Measurements from ENCODE around the gene GADD45G. TPM values are rescaled to one million over a fixed set of nuclear protein-coding genes. Genes with fewer than 3 reads are reported as not detected.

GADD45G gene
- total and polyA plus RNA-seq, 4 donors = 5.5 to 106 (median 43.3) TPM

GRCh38 chr9:89593727-89594427, 10.9 kb upstream of the GADD45G start:
- H3K9me3 ChIP-seq (ENCODE audit: control insufficient read depth in 4 of 4, low read length in 3 of 4) = no peaks in the 10 kb centered on the region
- H3K27me3 ChIP-seq (ENCODE audit: control insufficient read depth in 4 of 4, insufficient read depth in 4 of 4, low read length in 3 of 4) = no peaks in the 10 kb centered on the region
- no peaks in the 10 kb centered on the region for H3K36me3 ChIP-seq (ENCODE audit: control insufficient read depth in 4 of 4, insufficient read depth in 3 of 4, low read depth in 1 of 4, low read length in 3 of 4)
- peaks cover 0 to 3% (median 2%) of the 10 kb centered on the region in 4 donors for H3K4me1 ChIP-seq (ENCODE audit: control insufficient read depth in 4 of 4, insufficient read depth in 4 of 4, low read length in 3 of 4)
- 35% methylated on average over 14 of the region's 14 CpGs for WGBS
- H3K4me3 ChIP-seq (ENCODE audit: low read depth in 1 of 3, low read length in 3 of 3) = no peak overlapping the region
- peak; percentile 62 to 83 for TF ChIP-seq RAD21 (IDR thresholded peaks at IDR 0.05)
- peak in 1 of 2 donors; percentile 9 for TF ChIP-seq HNF4A (conservative IDR thresholded peaks at IDR 0.05)
- TF ChIP-seq JUND (IDR thresholded peaks at IDR 0.05) = no peak
- peak; percentile 63 for TF ChIP-seq CTCF (IDR thresholded peaks at IDR 0.05; ENCODE audit: low read depth, low read length, missing input control)
- H3K27ac ChIP-seq (ENCODE audit: low read depth in 1 of 2, low read length in 2 of 2) = no peak overlapping the region
- peak; percentile 64 for DNase-seq (ENCODE audit: low spot score)
- no peak overlapping the region for H3K9ac ChIP-seq (ENCODE audit: low read depth in 1 of 2, low read length in 2 of 2)

GRCh38 chr9:89594811-89595550, 9.8 kb upstream of the GADD45G start:
- Histone ChIP-seq H3K4me3 (ENCODE audit: low read depth in 1 of 3, low read length in 3 of 3) (no peak overlapping the region), H3K9ac (ENCODE audit: low read depth in 1 of 2, low read length in 2 of 2) (no peak overlapping the region), H3K27me3 (ENCODE audit: control insufficient read depth in 4 of 4, insufficient read depth in 4 of 4, low read length in 3 of 4) (no peaks in the 10 kb centered on the region), H3K36me3 (ENCODE audit: control insufficient read depth in 4 of 4, insufficient read depth in 3 of 4, low read depth in 1 of 4, low read length in 3 of 4) (no peaks in the 10 kb centered on the region), H3K4me1 (ENCODE audit: control insufficient read depth in 4 of 4, insufficient read depth in 4 of 4, low read length in 3 of 4) (peaks cover 0 to 6% (median 3%) of the 10 kb centered on the region in 4 donors), H3K27ac (ENCODE audit: low read depth in 1 of 2, low read length in 2 of 2) (no peak overlapping the region), H3K9me3 (ENCODE audit: control insufficient read depth in 4 of 4, low read length in 3 of 4) (no peaks in the 10 kb centered on the region)
- 94% methylated on average over 8 of the region's 8 CpGs for WGBS
- DNase-seq (ENCODE audit: low spot score) = no peak
- no peak for TF ChIP-seq GABPA (IDR thresholded peaks at IDR 0.05 in 1 of 2, conservative IDR thresholded peaks at IDR 0.05 in 1 of 2)
- TF ChIP-seq YY1 (IDR thresholded peaks at IDR 0.05) = no peak
- TF ChIP-seq CTCF (IDR thresholded peaks at IDR 0.05; ENCODE audit: low read depth, low read length, missing input control) = no peak

- no peak for TF ChIP-seq ZBTB33 (IDR thresholded peaks at IDR 0.05)
- peak; percentile 46 for TF ChIP-seq HNF4G (IDR thresholded peaks at IDR 0.05)
- peak in 1 of 2 donors; percentile 46 for TF ChIP-seq RXRA (IDR thresholded peaks at IDR 0.05)
- peak; percentile 60 to 80 for TF ChIP-seq HNF4A (conservative IDR thresholded peaks at IDR 0.05)
- peak; percentile 40 for TF ChIP-seq SP1 (IDR thresholded peaks at IDR 0.05)
- Histone ChIP-seq H3K9ac (ENCODE audit: low read depth in 1 of 2, low read length in 2 of 2) (no peak overlapping the region), H3K27me3 (ENCODE audit: control insufficient read depth in 4 of 4, insufficient read depth in 4 of 4, low read length in 3 of 4) (no peaks in the 10 kb centered on the region), H3K27ac (ENCODE audit: low read depth in 1 of 2, low read length in 2 of 2) (no peak overlapping the region), H3K36me3 (ENCODE audit: control insufficient read depth in 4 of 4, insufficient read depth in 3 of 4, low read depth in 1 of 4, low read length in 3 of 4) (no peaks in the 10 kb centered on the region), H3K4me3 (ENCODE audit: low read depth in 1 of 3, low read length in 3 of 3) (no peak overlapping the region), H3K4me1 (ENCODE audit: control insufficient read depth in 4 of 4, insufficient read depth in 4 of 4, low read length in 3 of 4) (peaks cover 0 to 6% (median 3%) of the 10 kb centered on the region in 4 donors), H3K9me3 (ENCODE audit: control insufficient read depth in 4 of 4, low read length in 3 of 4) (no peaks in the 10 kb centered on the region)
- WGBS = 57% methylated on average over 3 of the region's 3 CpGs
- no peak for DNase-seq (ENCODE audit: low spot score)
Measured at GRCh38 chr9:89595646-89596045, 9.2 kb upstream of the GADD45G start.
